Keratinocyte (primary cell): Measurements from ENCODE around the gene NPTXR. TPM values are rescaled to one million over a fixed set of nuclear protein-coding genes. Genes with fewer than 3 reads are reported as not detected.

Source experiments
- DNase-seq: peaks from one replicate; pipeline ENCODE4 v3.0.0-alpha.2; 2011; ENCODE audit warnings: low read depth, missing footprints, low spot score
- FAIRE-seq: peaks from 2 replicates; lab custom pipeline; 2011; peaks lifted over from hg19 to GRCh38; lab: Jason Lieb, UNC
- H2AFZ ChIP-seq: 2 replicates; pipeline ENCODE4 v1.6.0; 2012; ENCODE audit warnings: low read length, control low read depth, inconsistent platforms; ENCODE audit not compliant: control insufficient read depth
- H3K27ac ChIP-seq: 2 replicates; pipeline ENCODE4 v1.5.1; 2011; ENCODE audit warnings: low read length; ENCODE audit not compliant: control insufficient read depth, insufficient read depth
- H3K27me3 ChIP-seq: 3 replicates; pipeline ENCODE4 v1.6.0; 2011; ENCODE audit warnings: low read length; ENCODE audit not compliant: control insufficient read depth, insufficient read depth; ENCODE audit errors: extremely low read depth
- H3K36me3 ChIP-seq, 2 experiments: 2 replicates in 1 of 2; 3 replicates in 1 of 2; pipeline ENCODE4 v1.5.1; 2011; ENCODE audit warnings: low read length in 2 of 2, mild to moderate bottlenecking in 1 of 2; ENCODE audit not compliant: control insufficient read depth in 2 of 2, insufficient read depth in 2 of 2; ENCODE audit errors: extremely low read depth in 1 of 2
- H3K4me1 ChIP-seq: 3 replicates; pipeline ENCODE4 v1.5.1; 2011; ENCODE audit warnings: low read length; ENCODE audit not compliant: control insufficient read depth, insufficient read depth; ENCODE audit errors: extremely low read depth
- H3K4me2 ChIP-seq: 3 replicates; pipeline ENCODE4 v1.6.0; 2011; ENCODE audit warnings: low read depth, low read length; ENCODE audit not compliant: control insufficient read depth, insufficient read depth; ENCODE audit errors: extremely low read depth
- H3K4me3 ChIP-seq, 3 experiments: fragments of 200-600 bp in 1 of 3; sonication (generic) in 1 of 3; 2 replicates in 2 of 3; 3 replicates in 1 of 3; pipeline ENCODE4 v1.5.1; 2011 to 2016; ENCODE audit warnings: low read length in 3 of 3, mild to moderate bottlenecking in 3 of 3, control low read depth in 2 of 3, inconsistent platforms in 1 of 3, low read depth in 1 of 3, mixed read lengths in 1 of 3, mixed run types in 1 of 3, moderate library complexity in 1 of 3; ENCODE audit not compliant: control insufficient read depth in 2 of 3, insufficient read depth in 2 of 3; ENCODE audit errors: extremely low read depth in 1 of 3
- H3K79me2 ChIP-seq: 2 replicates; pipeline ENCODE4 v1.6.0; 2012; ENCODE audit warnings: low read length; ENCODE audit not compliant: control insufficient read depth, insufficient read depth
- H3K9ac ChIP-seq: 3 replicates; pipeline ENCODE4 v1.6.0; 2011; ENCODE audit warnings: low read length; ENCODE audit not compliant: control insufficient read depth, insufficient read depth; ENCODE audit errors: extremely low read depth
- H3K9me1 ChIP-seq: 3 replicates; pipeline ENCODE4 v1.6.0; 2011; ENCODE audit warnings: low read length; ENCODE audit not compliant: control insufficient read depth, insufficient read depth; ENCODE audit errors: extremely low read depth
- H3K9me3 ChIP-seq: 2 replicates; pipeline ENCODE4 v1.5.1; 2012; ENCODE audit warnings: low read depth, low read length; ENCODE audit not compliant: control insufficient read depth
- H4K20me1 ChIP-seq: 3 replicates; pipeline ENCODE4 v1.6.0; 2011; ENCODE audit warnings: low read length; ENCODE audit not compliant: control insufficient read depth, insufficient read depth; ENCODE audit errors: extremely low read depth
- EZH2 ChIP-seq: IDR thresholded peaks from one replicate; pipeline ENCODE4 v1.6.1; 2012; ENCODE audit warnings: inconsistent platforms, mild to moderate bottlenecking, low read length, moderate library complexity
- dilution Hi-C: fragments of 300-500 bp; cut with MboI; formaldehyde crosslinking; loops from one replicate; pipeline ENCODE4 v1.7.0; 2020; ENCODE audit warnings: low sequenced_read_pairs; ENCODE audit not compliant: extremely low pct_ligation_motif_present
- polyA plus RNA-seq, 5 experiments: library from polyadenylated mRNA; depleted of rRNA in 3 of 5; stranded (reverse) in 3 of 5; stranded (forward) in 1 of 5; unstranded in 1 of 5; fragments of >200 nt; gene quantifications; 1 replicate in 1 of 5; 2 replicates in 3 of 5; 3 replicates in 1 of 5; pipeline versions ENCODE4 v1.2.1 to v1.2.3, GENCODE V29; 2011 to 2012; ENCODE audit warnings: missing spikeins in 2 of 5, low read depth in 1 of 5, low replicate concordance in 1 of 5
- TF ChIP-seq, protein P1 (sequence below), 3 experiments: IDR thresholded peaks in 1 of 3; conservative IDR thresholded peaks in 1 of 3; optimal IDR thresholded peaks in 1 of 3; 2 replicates in 2 of 3; 3 replicates in 1 of 3; pipeline versions ENCODE3 to v1.5.1; 2011; ENCODE audit warnings: low read length in 3 of 3, mild to moderate bottlenecking in 3 of 3, moderate library complexity in 2 of 3, control low read depth in 1 of 3, inconsistent platforms in 1 of 3; ENCODE audit not compliant: insufficient read depth in 2 of 3; ENCODE audit errors: extremely low read depth in 1 of 3

The NPTXR gene
- polyA plus RNA-seq, 1 donor (not counting 4 experiments of a cell fraction or from before 2014, with no cell fraction given) = 0.03 TPM

GRCh38 chr22:38879108-38879729, 35.4 kb upstream of the NPTXR start:
- Histone ChIP-seq H2AFZ (no peak overlapping the region), H3K27me3 (peaks cover 26% of the 10 kb centered on the region), H3K9me3 (no peaks in the 10 kb centered on the region), H4K20me1 (no peaks in the 10 kb centered on the region), H3K36me3 (no peaks in the 10 kb centered on the region), H3K9ac (no peak overlapping the region), H3K79me2 (no peaks in the 10 kb centered on the region), H3K27ac (no peak overlapping the region), H3K9me1 (no peaks in the 10 kb centered on the region), H3K4me2 (no peak overlapping the region), H3K4me3 (no peak overlapping the region), H3K4me1 (peaks cover 2% of the 10 kb centered on the region)
- no peak for FAIRE-seq
- no peak for DNase-seq
- dilution Hi-C loops = no loop called here
- TF ChIP-seq EZH2 = no peak
- TF ChIP-seq, protein P1, sequence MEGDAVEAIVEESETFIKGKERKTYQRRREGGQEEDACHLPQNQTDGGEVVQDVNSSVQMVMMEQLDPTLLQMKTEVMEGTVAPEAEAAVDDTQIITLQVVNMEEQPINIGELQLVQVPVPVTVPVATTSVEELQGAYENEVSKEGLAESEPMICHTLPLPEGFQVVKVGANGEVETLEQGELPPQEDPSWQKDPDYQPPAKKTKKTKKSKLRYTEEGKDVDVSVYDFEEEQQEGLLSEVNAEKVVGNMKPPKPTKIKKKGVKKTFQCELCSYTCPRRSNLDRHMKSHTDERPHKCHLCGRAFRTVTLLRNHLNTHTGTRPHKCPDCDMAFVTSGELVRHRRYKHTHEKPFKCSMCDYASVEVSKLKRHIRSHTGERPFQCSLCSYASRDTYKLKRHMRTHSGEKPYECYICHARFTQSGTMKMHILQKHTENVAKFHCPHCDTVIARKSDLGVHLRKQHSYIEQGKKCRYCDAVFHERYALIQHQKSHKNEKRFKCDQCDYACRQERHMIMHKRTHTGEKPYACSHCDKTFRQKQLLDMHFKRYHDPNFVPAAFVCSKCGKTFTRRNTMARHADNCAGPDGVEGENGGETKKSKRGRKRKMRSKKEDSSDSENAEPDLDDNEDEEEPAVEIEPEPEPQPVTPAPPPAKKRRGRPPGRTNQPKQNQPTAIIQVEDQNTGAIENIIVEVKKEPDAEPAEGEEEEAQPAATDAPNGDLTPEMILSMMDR (optimal IDR thresholded peaks at IDR 0.05 in 1 of 3, IDR thresholded peaks at IDR 0.05 in 1 of 3, conservative IDR thresholded peaks at IDR 0.05 in 1 of 3; ENCODE audit: extremely low read depth in 1 of 3, insufficient read depth in 2 of 3, low read length in 3 of 3) = no peak

DNA sequence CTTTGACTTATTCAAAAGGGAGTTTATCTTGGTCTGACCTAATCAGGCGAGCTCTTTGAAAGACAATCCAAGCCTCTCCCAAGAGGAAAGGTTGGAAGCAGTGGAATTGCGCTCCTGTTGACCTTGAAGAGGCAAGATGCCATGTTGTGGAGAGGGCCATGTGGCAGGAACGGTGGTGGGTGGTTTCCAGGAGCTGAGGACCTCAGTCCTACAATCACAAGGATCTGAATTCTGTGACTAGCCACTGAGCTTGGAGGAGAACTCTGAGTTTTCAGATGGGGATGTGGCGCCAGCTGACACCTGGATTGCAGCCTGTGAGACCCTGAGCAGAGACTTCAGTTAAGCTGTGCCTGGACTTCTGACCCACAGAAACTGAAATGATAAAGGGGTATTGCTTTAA, 34.2 kb upstream of the NPTXR start:
- H3K9ac ChIP-seq = no peak overlapping the region
- H3K4me2 ChIP-seq = no peak overlapping the region
- H4K20me1 ChIP-seq = no peaks in the 10 kb centered on the region
- DNase-seq = no peak
- no peaks in the 10 kb centered on the region for H3K36me3 ChIP-seq
- dilution Hi-C loops = no loop called here
- no peak for FAIRE-seq
- H3K27me3 ChIP-seq = peaks cover 31% of the 10 kb centered on the region
- H3K4me3 ChIP-seq = no peak overlapping the region
- peaks cover 9% of the 10 kb centered on the region for H3K4me1 ChIP-seq
- H2AFZ ChIP-seq = no peak overlapping the region
- no peaks in the 10 kb centered on the region for H3K9me3 ChIP-seq
- H3K9me1 ChIP-seq = no peaks in the 10 kb centered on the region
- TF ChIP-seq, protein P1 (optimal IDR thresholded peaks at IDR 0.05 in 1 of 3, IDR thresholded peaks at IDR 0.05 in 1 of 3, conservative IDR thresholded peaks at IDR 0.05 in 1 of 3; ENCODE audit: extremely low read depth in 1 of 3, insufficient read depth in 2 of 3, low read length in 3 of 3) = no peak
- TF ChIP-seq EZH2 = no peak
- no peak overlapping the region for H3K27ac ChIP-seq
- H3K79me2 ChIP-seq = no peaks in the 10 kb centered on the region
